Gastroesophageal sphincter (tissue), 3 donors: ENCODE measurements around the gene TNFRSF6B.

Experiments used
- CTCF ChIP-seq, 4 experiments: fragments of 200-600 bp in 2 of 4; fragments of 450-650 bp in 2 of 4; sonication (generic) in 1 of 4; IDR thresholded peaks; one replicate each; pipeline ENCODE4 v1.5.1; 2017 to 2019; ENCODE audit warnings: antibody characterized with exemption in 4 of 4, mild to moderate bottlenecking in 2 of 4, moderate library complexity in 2 of 4
- POLR2AphosphoS5 ChIP-seq: sonication (generic); formaldehyde crosslinking; IDR thresholded peaks from one replicate; pipeline ENCODE4 v1.6.1; 2017; ENCODE audit warnings: antibody characterized with exemption

- TF ChIP-seq CTCF (IDR thresholded peaks at IDR 0.05) (peak in 1 of 4 experiments; percentile 76), POLR2AphosphoS5 (peak; percentile 83)
These were observed 44.3 kb downstream of the TNFRSF6B start for GRCh38 chr20:63740627-63741353.
